ENCODE measurements around the gene SS18L1.
"Not testable (repeated sequence)": the region's sequence is repeated elsewhere in the genome, so short reads cannot be mapped to it uniquely, and the experiment has no call there.

The SS18L1 gene, protein sequence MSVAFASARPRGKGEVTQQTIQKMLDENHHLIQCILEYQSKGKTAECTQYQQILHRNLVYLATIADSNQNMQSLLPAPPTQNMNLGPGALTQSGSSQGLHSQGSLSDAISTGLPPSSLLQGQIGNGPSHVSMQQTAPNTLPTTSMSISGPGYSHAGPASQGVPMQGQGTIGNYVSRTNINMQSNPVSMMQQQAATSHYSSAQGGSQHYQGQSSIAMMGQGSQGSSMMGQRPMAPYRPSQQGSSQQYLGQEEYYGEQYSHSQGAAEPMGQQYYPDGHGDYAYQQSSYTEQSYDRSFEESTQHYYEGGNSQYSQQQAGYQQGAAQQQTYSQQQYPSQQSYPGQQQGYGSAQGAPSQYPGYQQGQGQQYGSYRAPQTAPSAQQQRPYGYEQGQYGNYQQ

DNA sequence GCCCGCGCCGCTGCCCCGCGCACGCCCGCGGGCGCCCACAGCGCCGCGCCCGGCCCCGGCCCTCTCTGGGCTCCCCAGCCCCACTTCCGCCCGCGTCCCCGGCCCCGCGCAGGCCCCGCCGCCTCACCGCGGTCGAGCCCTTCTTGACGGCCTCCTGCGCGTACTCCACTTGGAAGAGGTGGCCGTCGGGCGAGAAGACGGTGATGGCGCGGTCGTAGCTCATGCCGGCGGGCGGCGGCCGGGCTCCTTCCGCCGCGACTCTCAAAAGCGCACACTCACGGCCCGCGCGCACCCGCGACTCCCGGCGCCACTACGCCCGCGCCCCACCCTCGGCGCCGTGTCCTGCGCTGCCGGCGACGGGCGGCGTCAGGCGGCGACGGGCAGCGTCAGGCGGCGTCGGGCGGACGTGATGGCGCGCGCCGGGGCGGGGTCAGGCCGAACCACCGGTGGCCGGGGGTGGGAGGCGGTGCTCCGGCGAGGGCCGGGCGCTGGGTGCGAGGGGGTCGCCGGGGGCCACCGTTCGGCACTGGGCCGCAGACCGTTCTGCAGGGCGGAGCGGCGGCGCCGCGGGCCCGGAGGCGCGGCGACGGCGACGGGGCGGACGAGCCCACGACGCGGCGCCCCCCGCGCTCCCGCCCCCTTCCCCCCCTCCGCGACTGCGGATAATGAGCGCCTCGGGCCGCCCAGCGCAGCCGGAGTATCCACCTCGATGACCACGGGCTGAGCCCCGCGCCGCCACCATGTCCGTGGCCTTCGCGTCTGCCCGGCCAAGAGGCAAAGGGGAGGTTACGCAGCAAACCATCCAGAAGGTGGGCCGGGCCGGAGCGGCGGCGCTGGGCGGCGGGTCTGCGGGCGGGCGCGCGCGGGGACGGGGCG, at the start of gene SS18L1, which contains the start of gene PSMA7:
TSS of gene SS18L1 (plus strand) at position 689 of the 876 bp plus-strand sequence. CDS start at position 741, 52 bp downstream.
TSS of gene PSMA7 (minus strand) at position 314 of the 876 bp plus-strand sequence. CDS start at position 223, 91 bp downstream.
- H3K9me3 Mint-ChIP-seq = no peaks in the 10 kb centered on the region
- peak; percentile 78 to 87 for DNase-seq (ENCODE audit: low spot score in 2 of 2)
- H3K4me3 Mint-ChIP-seq = peak within 1 kb of the TSS; percentile 89
- peaks cover 53% of the 10 kb centered on the region for H3K36me3 Mint-ChIP-seq
- peak; percentile 91 for ATAC-seq
- peak within 1 kb of the TSS; percentile 95 for H3K27ac Mint-ChIP-seq
- peaks cover 52% of the 10 kb centered on the region for H3K4me1 Mint-ChIP-seq

DNA sequence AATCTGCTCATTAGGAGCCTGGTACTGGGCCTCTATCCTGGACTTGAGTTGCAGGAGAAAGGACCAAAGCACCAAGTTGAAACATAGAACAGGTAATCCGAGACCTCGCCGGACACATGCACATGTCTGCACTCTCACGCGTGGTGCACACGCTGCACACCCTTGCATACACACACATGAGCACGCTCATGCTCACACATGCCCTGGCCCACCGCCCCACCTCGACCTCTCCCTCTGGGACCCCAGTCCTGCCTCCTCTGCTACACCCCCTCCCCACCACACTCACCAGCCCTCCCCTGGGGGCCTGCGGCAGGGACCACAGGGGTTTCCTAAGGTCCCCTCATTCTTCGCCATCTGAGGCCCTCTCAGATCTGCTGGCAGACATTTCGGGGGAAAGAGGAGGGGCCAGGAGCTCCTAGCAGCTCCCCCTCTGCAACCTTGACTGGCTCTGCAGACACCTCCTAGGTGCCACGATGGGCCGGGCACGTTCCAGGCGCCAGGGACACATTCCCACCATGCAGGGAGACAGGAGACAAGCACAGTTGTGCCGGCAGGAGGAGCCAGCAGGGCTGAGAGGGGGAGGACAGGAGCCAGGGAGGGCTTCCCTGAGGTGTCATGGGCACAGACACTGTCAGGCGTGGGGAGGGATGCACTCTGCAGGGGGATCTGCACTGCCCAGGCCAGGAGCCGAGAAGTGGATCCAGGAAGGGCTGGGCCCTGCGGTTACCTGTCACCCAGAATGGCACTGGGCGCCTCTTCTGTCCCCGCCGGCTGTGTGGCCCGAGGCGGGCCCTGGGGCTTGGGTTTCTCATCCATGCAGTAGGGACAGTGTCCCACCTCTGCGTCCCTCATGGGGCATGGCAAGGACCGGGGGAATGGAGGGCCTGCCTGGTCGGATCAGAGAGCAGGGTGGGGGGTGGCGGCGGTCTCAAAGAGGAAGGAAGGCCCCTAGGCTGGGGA, 46.9 kb upstream of the SS18L1 start:
- H3K27ac Mint-ChIP-seq = no peak overlapping the region
- peaks cover 9% of the 10 kb centered on the region for H3K9me3 Mint-ChIP-seq
- no peaks in the 10 kb centered on the region for H3K4me1 Mint-ChIP-seq
- ATAC-seq = no peak
- H3K36me3 Mint-ChIP-seq = no peaks in the 10 kb centered on the region
- no peak for DNase-seq (ENCODE audit: low spot score in 2 of 2)
- H3K4me3 Mint-ChIP-seq = no peak overlapping the region

DNA sequence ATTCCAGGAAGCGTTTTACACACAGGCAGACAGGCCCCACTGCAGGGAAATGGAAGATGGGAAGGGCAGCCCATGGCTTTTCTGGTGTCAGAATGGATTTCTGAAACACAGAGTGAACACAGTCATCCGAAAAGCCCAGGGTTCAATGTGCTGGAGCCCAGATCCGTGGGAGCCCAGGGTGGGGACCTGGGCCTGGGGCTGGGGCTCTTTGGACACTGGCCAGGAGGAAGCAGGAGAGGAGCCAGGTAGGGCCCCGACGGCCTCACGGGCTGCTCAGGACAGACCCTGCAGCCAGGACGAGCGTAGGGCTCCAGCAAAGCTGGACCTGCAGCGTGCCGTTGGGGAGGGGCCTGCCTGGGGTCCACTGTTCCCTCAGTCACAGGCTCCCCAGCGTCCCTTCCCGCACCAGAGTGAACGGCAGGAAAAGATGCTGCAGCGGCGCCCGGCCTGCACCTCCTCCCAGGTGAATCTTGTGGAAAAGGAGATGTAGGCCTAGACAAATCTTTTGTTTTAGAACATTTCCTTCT, 45.6 kb upstream of the SS18L1 start:
- no peak overlapping the region for H3K4me3 Mint-ChIP-seq
- ATAC-seq (no peak), DNase-seq (ENCODE audit: low spot score in 2 of 2) (no peak)
- H3K4me1 Mint-ChIP-seq = no peaks in the 10 kb centered on the region
- no peak overlapping the region for H3K27ac Mint-ChIP-seq
- peaks cover 9% of the 10 kb centered on the region for H3K9me3 Mint-ChIP-seq
- H3K36me3 Mint-ChIP-seq = no peaks in the 10 kb centered on the region

DNA sequence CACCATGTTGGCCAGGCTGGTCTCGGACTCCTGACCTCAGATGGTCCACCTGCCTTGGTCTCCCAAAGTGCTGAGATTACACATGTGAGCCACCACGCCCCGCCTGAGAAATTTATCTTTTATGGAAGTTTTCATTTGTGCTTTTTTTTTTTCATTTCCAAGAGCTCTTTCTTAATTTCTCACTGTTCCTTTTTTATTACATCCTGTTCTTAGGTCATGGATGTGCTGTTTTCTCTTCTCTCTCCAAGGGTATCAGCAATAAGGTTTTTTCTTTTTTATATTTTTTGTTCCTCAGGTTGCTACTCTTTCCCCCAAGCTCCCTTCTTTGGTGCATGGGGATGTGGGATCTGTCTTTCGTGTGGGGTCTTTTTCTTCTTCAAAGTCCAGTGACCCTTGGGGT, 42.5 kb upstream of the SS18L1 start:
- DNase-seq (ENCODE audit: low spot score in 2 of 2) = no peak
- Mint-ChIP-seq H3K9me3 (peaks cover 18% of the 10 kb centered on the region), H3K36me3 (no peaks in the 10 kb centered on the region), H3K4me1 (no peaks in the 10 kb centered on the region), H3K4me3 (no peak overlapping the region), H3K27ac (no peak overlapping the region)
- no peak for ATAC-seq

DNA sequence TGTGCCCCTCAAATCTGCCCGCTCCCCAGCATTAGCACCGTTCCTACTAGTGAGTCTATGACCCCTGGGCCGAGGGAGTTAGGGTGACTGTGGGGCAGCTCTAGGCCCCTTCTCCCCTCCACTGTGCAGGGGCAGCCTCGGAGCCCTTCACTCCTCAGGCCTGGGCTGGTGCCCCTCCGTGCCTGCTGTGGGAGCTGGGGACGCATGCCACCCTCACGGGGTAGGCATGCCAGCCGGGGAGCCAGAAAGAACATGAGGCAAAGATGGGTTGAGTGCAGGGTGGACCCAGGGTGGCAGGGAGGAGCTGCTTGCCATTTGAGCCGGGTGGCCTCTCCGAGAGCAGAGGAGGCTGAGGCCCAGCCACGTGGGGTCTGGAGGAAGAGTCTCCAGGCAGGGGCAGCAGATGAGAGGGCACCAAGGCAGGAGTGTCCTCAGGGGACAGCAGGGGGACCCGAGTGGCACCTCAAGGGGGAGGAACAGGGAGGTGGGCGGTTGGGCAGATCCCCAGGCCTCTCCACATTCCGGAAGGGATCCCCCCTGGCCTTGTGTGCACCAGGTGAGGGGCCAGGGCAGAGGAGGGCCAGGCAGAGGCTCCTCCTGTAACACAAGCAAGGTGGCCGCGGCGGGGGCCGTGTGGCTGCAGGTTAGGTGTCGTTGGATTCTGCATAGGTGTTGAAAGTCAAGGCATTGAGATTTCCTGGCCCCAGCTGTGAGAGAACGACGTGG, 39.9 kb upstream of the SS18L1 start:
- H3K9me3 Mint-ChIP-seq = peaks cover 32% of the 10 kb centered on the region
- no peaks in the 10 kb centered on the region for H3K36me3 Mint-ChIP-seq
- H3K27ac Mint-ChIP-seq = no peak overlapping the region

DNA sequence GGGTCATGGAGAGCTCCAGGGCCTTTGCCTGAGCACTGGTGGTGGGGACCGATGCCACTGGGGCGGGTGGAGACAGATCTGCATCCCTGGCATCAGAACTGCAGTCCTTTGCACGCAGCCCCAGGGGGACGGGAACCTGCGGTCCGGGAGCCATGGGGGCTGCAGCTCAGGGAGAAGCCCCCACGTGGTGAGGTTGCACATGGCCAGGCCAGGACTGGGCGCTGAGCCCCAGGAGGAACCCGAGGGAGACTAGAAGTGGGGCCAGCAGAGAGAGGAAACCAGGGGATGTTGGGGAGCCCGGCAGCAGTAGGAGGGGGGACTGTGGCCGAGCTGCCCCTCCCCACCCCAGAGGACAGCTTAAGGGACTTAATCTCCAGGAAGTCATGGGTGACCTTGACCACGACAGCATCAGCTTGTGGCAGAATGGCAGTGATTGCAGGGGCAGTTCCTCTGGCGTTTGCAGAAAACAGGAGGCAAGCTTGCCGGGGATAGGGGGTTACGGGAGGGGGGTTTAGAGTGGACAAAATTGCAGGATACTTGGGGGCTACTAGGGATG, 39.3 kb upstream of the SS18L1 start:
- Mint-ChIP-seq H3K27ac (no peak overlapping the region), H3K36me3 (no peaks in the 10 kb centered on the region), H3K4me1 (no peaks in the 10 kb centered on the region), H3K4me3 (no peak overlapping the region), H3K9me3 (peaks cover 35% of the 10 kb centered on the region)
- no peak for ATAC-seq
- no peak for DNase-seq (ENCODE audit: low spot score in 2 of 2)

More for the DNA sequence above, 39.9 kb upstream of the SS18L1 start:
- DNase-seq (ENCODE audit: low spot score in 2 of 2) (no peak), ATAC-seq (no peak)
- Mint-ChIP-seq H3K4me1 (no peaks in the 10 kb centered on the region), H3K4me3 (no peak overlapping the region)

DNA sequence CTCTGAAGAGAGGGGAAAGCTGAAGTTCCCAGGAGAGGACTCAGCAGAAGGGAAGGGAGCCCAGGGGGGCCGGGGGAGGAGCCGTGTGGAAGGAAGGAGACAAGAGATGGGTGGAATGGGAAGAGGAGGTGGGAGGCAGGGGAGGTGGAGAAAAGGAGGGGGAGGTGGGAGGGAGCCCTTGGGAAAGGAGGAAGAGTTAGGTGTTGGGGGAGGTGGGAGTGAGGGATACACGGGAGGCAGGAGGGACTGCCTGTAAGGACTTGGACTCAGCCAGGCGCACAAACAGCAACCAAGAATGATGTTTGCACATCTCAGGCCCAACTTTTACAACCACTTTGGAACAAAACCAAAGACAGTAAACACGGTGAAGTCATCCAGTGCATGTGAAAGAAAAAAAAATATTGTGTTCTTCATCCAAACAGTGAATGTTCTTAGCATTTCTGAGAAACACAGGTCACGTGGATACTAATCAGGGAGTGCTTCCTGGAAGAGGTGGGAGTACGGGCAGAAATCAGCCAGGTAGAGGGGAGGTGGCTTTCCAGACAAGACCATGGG, 38.7 kb upstream of the SS18L1 start:
- ATAC-seq (no peak), DNase-seq (ENCODE audit: low spot score in 2 of 2) (no peak)
- H3K4me3 Mint-ChIP-seq = no peak overlapping the region
- no peaks in the 10 kb centered on the region for H3K4me1 Mint-ChIP-seq
- H3K27ac Mint-ChIP-seq = no peak overlapping the region
- peaks cover 37% of the 10 kb centered on the region for H3K9me3 Mint-ChIP-seq
- H3K36me3 Mint-ChIP-seq = no peaks in the 10 kb centered on the region

DNA sequence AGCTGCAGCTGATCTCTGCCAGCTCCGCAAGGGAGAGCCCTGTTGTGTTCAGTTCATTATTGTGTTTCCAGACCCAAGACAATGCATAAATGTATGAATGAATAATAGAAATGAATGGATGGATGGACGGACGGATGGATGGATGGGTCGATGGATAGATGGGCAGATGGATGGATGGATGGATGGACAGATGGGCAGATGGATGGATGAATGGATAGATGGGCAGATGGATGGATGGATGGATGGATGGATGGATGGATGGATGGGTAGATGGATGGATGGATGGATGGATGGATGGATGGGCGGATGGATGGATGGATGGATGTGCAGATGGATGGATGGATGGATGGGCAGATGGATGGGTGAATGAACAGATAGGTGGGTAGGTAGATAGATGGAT, 38.0 kb upstream of the SS18L1 start:
- Mint-ChIP-seq H3K4me3 (no peak overlapping the region), H3K4me1 (no peaks in the 10 kb centered on the region), H3K36me3 (no peaks in the 10 kb centered on the region), H3K9me3 (peaks cover 39% of the 10 kb centered on the region), H3K27ac (no peak overlapping the region)
- ATAC-seq (no peak), DNase-seq (ENCODE audit: low spot score in 2 of 2) (no peak)

DNA sequence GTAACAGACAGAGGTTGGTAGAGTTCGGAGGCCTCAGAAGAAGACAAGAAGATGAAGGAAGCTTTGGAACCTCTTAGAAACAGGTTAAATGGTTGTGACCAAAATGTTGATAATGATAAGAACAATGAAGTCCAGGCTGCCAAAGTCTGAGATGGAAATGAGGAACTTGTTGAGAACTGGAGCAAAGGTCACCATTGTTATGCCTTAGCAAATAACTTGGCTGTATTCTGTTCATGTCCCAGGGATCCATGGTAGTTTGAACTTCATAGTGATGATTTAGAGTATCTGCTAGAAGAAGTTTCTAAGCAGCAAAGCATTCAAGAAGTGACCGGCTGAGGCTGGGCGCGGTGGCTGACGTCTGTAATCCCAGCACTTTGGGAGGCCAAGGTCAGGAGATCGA, 32.4 kb upstream of the SS18L1 start:
- DNase-seq (ENCODE audit: low spot score in 2 of 2) = no peak
- H3K4me1 Mint-ChIP-seq = no peaks in the 10 kb centered on the region
- ATAC-seq = no peak
- H3K36me3 Mint-ChIP-seq = peaks cover 5% of the 10 kb centered on the region
- H3K9me3 Mint-ChIP-seq = peaks cover 27% of the 10 kb centered on the region
- H3K27ac Mint-ChIP-seq = no peak overlapping the region
- no peak overlapping the region for H3K4me3 Mint-ChIP-seq

DNA sequence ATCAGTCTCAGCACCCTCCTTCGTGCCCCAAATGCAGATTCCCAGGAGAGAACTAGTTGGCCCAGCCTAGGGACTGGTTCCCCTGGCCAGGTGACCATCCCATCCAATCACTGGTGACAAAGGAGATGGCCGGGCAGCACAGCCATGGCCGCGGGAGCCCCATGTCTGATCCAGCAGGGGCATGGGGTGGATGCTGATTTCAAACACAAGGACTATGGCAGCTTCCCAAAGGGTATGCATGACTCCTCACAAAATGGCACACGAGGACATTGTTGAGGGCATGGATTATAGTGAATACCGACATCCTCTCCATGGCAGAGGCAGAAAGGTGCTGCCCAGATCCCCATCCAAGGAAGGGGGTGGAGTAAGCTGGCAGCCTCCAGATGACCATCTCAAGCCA, 31.2 kb upstream of the SS18L1 start:
- H3K4me3 Mint-ChIP-seq = no peak overlapping the region
- no peak for ATAC-seq
- no peak overlapping the region for H3K27ac Mint-ChIP-seq
- H3K36me3 Mint-ChIP-seq = peaks cover 5% of the 10 kb centered on the region
- H3K4me1 Mint-ChIP-seq = peaks cover 4% of the 10 kb centered on the region
- no peak for DNase-seq (ENCODE audit: low spot score in 2 of 2)
- H3K9me3 Mint-ChIP-seq = peaks cover 23% of the 10 kb centered on the region

DNA sequence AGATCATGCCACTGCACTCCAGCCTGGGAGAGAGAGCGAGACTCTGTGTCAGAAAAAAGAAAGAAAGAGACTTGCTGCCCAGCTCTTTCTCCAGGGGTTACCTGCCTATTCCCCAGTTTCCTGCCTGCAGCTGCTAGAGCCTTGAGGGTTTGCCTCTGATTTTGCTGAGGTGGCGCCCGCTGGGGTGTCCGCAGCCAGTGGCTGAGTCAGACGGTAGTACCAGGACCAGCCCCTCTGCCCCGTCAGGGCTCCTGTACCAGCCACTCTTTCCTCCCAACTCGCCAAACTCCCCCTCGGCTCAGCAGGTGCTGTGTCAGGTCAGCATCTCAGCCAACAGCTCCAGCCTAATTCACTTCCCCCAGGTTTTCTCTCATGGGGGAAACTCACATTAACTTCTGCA, 28.7 kb upstream of the SS18L1 start:
- Mint-ChIP-seq H3K36me3 (peaks cover 5% of the 10 kb centered on the region), H3K27ac (no peak overlapping the region), H3K9me3 (peaks cover 8% of the 10 kb centered on the region), H3K4me1 (peaks cover 24% of the 10 kb centered on the region), H3K4me3 (no peak overlapping the region)
- ATAC-seq (no peak), DNase-seq (ENCODE audit: low spot score in 2 of 2) (no peak)

DNA sequence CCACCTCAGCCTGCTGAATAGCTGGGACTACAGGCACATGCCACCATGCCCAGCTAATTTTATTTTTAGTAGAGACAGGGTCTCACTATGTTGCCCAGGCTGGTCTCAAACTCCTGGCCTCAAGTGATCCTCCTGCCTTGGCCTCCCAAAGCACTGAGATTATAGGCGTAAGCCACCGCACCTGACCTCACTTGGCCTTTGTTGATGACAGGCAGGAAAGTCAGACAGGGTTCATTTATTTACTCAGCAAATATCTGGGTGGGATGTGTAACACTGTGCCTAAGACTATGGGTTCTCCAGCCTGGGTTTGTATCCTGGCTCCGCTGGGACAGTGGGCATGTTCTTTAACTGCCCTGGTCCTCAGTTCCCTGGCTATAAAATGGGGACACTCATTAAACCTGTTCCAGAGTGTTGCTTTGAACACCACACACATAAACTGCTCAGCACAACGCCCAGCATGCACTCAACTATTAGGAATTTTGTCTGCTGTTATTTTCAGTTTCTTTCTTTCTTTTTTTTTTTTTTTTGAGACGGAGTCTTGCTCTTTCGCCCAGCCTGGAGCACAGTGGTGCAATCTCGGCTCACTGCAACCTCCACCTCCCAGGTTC, 27.7 kb upstream of the SS18L1 start:
- DNase-seq (ENCODE audit: low spot score in 2 of 2); ATAC-seq; H3K36me3 Mint-ChIP-seq; H3K9me3 Mint-ChIP-seq; H3K4me3 Mint-ChIP-seq; H3K27ac Mint-ChIP-seq: not testable (repeated sequence)
- H3K4me1 Mint-ChIP-seq = peaks cover 25% of the 10 kb centered on the region

DNA sequence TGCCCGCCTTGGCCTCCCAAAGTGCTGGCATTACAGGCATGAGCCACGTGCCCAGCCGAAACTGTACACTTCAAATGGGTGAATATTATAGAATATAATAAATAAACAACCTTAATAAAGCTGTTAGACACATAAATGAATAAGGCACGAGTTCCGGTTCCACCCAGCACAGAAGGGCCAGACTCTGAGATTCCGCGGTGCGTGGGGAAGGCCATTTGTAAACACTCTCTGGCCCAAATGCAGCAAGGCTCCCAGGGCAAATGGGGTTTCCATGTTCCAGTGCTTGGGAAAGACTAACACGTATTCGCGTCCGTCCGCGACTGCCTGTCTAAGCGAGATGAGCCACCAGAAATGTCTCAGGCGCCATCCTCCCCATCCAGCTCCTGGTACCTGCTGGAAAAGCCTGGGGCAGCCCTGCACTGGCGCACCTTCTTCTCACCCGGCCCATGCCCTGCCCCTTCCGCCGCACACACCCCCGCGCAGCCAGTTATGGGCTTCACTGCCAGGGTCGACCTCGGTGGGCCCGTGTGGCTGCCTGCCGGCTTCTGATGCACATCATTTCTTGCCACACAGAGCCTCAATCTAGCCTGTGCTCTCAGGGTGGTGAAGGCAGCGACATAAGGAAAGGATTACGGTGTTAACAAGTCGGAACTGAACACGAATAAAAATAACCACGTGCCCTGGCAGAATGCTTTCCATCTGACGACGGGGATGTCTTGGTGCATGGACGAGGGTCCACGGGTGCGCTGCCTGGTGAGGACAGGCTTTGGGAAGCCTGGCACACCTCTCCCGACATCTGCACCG, 26.8 kb upstream of the SS18L1 start:
- DNase-seq (ENCODE audit: low spot score in 2 of 2) (no peak), ATAC-seq (no peak)
- Mint-ChIP-seq H3K27ac (no peak overlapping the region), H3K36me3 (peaks cover 9% of the 10 kb centered on the region), H3K4me1 (peaks cover 30% of the 10 kb centered on the region), H3K4me3 (no peak overlapping the region), H3K9me3 (no peaks in the 10 kb centered on the region)
